Measurements from ENCODE around the gene PIEZO1. TPM values are rescaled to one million over a fixed set of nuclear protein-coding genes. Genes with fewer than 3 reads are reported as not detected.
A peak's percentile ranks its signal among the peaks of the same experiment; 100 is the strongest.

PIEZO1 gene
- total and polyA plus RNA-seq, 2 donors (not counting 1 experiment from before 2014, with no cell fraction given) = 94.5 to 313 TPM

- H4K20me1 ChIP-seq (ENCODE audit: control insufficient read depth, extremely low read depth, insufficient read depth, low read length) = peaks cover 1% of the 10 kb centered on the region
- no peak overlapping the region for H3K27ac ChIP-seq (ENCODE audit: insufficient read depth, low read length)
- no peak overlapping the region for H3K4me2 ChIP-seq (ENCODE audit: extremely low read depth, insufficient read depth, low read length)
- no peak overlapping the region for H3K9ac ChIP-seq (ENCODE audit: insufficient read depth, low read length)
- no peak overlapping the region for H2AFZ ChIP-seq (ENCODE audit: low read length)
- peaks cover 3% of the 10 kb centered on the region for H3K36me3 ChIP-seq (ENCODE audit: control insufficient read depth, insufficient read depth, low read length)
- H3K4me3 ChIP-seq (replicated peaks in 1 of 4; ENCODE audit: control extremely low read depth in 1 of 4, insufficient read depth in 1 of 4, low read depth in 3 of 4, low read length in 4 of 4) = no peak overlapping the region
- no peak for TF ChIP-seq CTCF (conservative IDR thresholded peaks at IDR 0.05 in 1 of 2, IDR thresholded peaks at IDR 0.05 in 1 of 2; ENCODE audit: low read depth in 1 of 2, low read length in 2 of 2)
- no peak for TF ChIP-seq EZH2 (IDR thresholded peaks at IDR 0.05; ENCODE audit: low read length, missing control alignments)
- no peak for DNase-seq (ENCODE audit: low read depth in 2 of 2)
- no peaks in the 10 kb centered on the region for H3K9me3 ChIP-seq (ENCODE audit: control insufficient read depth, insufficient read depth, low read depth, low read length)
- H3K27me3 ChIP-seq (ENCODE audit: control insufficient read depth, insufficient read depth, low read length) = no peaks in the 10 kb centered on the region
- H3K4me1 ChIP-seq (ENCODE audit: control insufficient read depth, extremely low read depth, insufficient read depth, low read length) = peaks cover 45% of the 10 kb centered on the region
- peaks cover 86% of the 10 kb centered on the region for H3K79me2 ChIP-seq (ENCODE audit: control insufficient read depth, insufficient read depth, low read length)
Observed at GRCh38 chr16:88775825-88776224, 9.2 kb downstream of the PIEZO1 start.

- DNase-seq (ENCODE audit: low read depth in 2 of 2) = no peak
- Histone ChIP-seq H3K4me3 (replicated peaks in 1 of 4; ENCODE audit: control extremely low read depth in 1 of 4, insufficient read depth in 1 of 4, low read depth in 3 of 4, low read length in 4 of 4) (no peak overlapping the region), H3K9ac (ENCODE audit: insufficient read depth, low read length) (no peak overlapping the region), H3K4me1 (ENCODE audit: control insufficient read depth, extremely low read depth, insufficient read depth, low read length) (peaks cover 45% of the 10 kb centered on the region), H4K20me1 (ENCODE audit: control insufficient read depth, extremely low read depth, insufficient read depth, low read length) (no peaks in the 10 kb centered on the region), H3K27ac (ENCODE audit: insufficient read depth, low read length) (peak overlapping the region; percentile 89), H3K36me3 (ENCODE audit: control insufficient read depth, insufficient read depth, low read length) (peaks cover 3% of the 10 kb centered on the region), H3K9me3 (ENCODE audit: control insufficient read depth, insufficient read depth, low read depth, low read length) (no peaks in the 10 kb centered on the region), H2AFZ (ENCODE audit: low read length) (no peak overlapping the region), H3K79me2 (ENCODE audit: control insufficient read depth, insufficient read depth, low read length) (peaks cover 86% of the 10 kb centered on the region), H3K4me2 (ENCODE audit: extremely low read depth, insufficient read depth, low read length) (no peak overlapping the region), H3K27me3 (ENCODE audit: control insufficient read depth, insufficient read depth, low read length) (no peaks in the 10 kb centered on the region)
- TF ChIP-seq CTCF (conservative IDR thresholded peaks at IDR 0.05 in 1 of 2, IDR thresholded peaks at IDR 0.05 in 1 of 2; ENCODE audit: low read depth in 1 of 2, low read length in 2 of 2) (no peak), EZH2 (IDR thresholded peaks at IDR 0.05; ENCODE audit: low read length, missing control alignments) (no peak)
Observed at GRCh38 chr16:88774544-88775393, 10.3 kb downstream of the PIEZO1 start.

DNA sequence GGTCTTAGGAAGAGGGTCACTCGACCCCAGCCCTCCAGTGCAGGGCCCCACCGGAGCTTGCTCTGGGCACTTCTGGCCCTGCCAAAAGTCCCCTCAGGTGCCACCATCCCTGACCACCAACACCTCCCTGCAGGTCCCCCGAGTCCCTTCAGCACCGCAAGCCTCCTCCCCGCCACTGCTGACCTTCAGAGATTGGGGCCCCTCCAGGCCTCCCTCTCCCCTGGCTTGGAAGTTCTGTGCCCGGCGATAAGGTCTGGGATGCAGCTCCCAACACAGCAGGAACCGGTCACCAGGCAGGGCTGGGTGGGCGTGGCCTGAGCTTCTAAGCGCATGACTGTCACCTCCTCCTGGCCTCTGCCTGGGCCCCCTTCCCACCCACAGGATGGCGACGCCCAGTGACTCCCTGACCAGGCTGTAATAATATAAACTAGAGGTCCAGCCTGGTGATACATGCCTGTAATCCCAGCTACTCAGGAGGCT lies 11.2 kb downstream of the PIEZO1 start:
- Histone ChIP-seq H3K9ac (ENCODE audit: insufficient read depth, low read length) (peak overlapping the region; percentile 58), H3K4me3 (replicated peaks in 1 of 4; ENCODE audit: control extremely low read depth in 1 of 4, insufficient read depth in 1 of 4, low read depth in 3 of 4, low read length in 4 of 4) (peak overlapping the region; percentile 41 to 55 (median 44)), H2AFZ (ENCODE audit: low read length) (no peak overlapping the region), H3K4me2 (ENCODE audit: extremely low read depth, insufficient read depth, low read length) (peak overlapping the region; percentile 75), H3K27me3 (ENCODE audit: control insufficient read depth, insufficient read depth, low read length) (no peaks in the 10 kb centered on the region), H3K9me3 (ENCODE audit: control insufficient read depth, insufficient read depth, low read depth, low read length) (no peaks in the 10 kb centered on the region), H3K27ac (ENCODE audit: insufficient read depth, low read length) (peak overlapping the region; percentile 89), H3K36me3 (ENCODE audit: control insufficient read depth, insufficient read depth, low read length) (peaks cover 3% of the 10 kb centered on the region), H3K4me1 (ENCODE audit: control insufficient read depth, extremely low read depth, insufficient read depth, low read length) (peaks cover 43% of the 10 kb centered on the region), H4K20me1 (ENCODE audit: control insufficient read depth, extremely low read depth, insufficient read depth, low read length) (no peaks in the 10 kb centered on the region), H3K79me2 (ENCODE audit: control insufficient read depth, insufficient read depth, low read length) (peaks cover 86% of the 10 kb centered on the region)
- TF ChIP-seq EZH2 (IDR thresholded peaks at IDR 0.05; ENCODE audit: low read length, missing control alignments) (no peak), CTCF (conservative IDR thresholded peaks at IDR 0.05 in 1 of 2, IDR thresholded peaks at IDR 0.05 in 1 of 2; ENCODE audit: low read depth in 1 of 2, low read length in 2 of 2) (no peak)
- DNase-seq (ENCODE audit: low read depth in 2 of 2) = peak; percentile 72 to 98

Data from fibroblast of lung (primary cell).